GM12891 (cell line): ENCODE measurements around the gene ANTXR2.
A peak's percentile ranks its signal among the peaks of the same experiment; 100 is the strongest.

Experiments
- DNase-seq: peaks from one replicate; pipeline ENCODE4 v3.0.0; 2011; ENCODE audit warnings: low spot score; ENCODE audit not compliant: insufficient read length
- FAIRE-seq: peaks from 2 replicates; lab custom pipeline; 2011; peaks lifted over from hg19 to GRCh38; lab: Jason Lieb, UNC
- PAX5 ChIP-seq: IDR thresholded peaks from 2 replicates; pipeline ENCODE4 v1.6.1; 2011; ENCODE audit warnings: low read length, moderate library complexity, mild to moderate bottlenecking; ENCODE audit not compliant: insufficient read depth, severe bottlenecking
- POLR2A ChIP-seq: IDR thresholded peaks from 2 replicates; pipeline ENCODE4 v1.6.1; 2011; ENCODE audit warnings: low read depth, low read length, control low read depth
- POLR2AphosphoS5 ChIP-seq: IDR thresholded peaks from 2 replicates; pipeline ENCODE4 v1.6.1; 2011; ENCODE audit warnings: low read depth, low read length, control low read depth
- POU2F2 ChIP-seq: IDR thresholded peaks from 2 replicates; pipeline ENCODE4 v1.6.1; 2011; ENCODE audit warnings: low read depth, mild to moderate bottlenecking, control low read depth, low read length, moderate library complexity
- SPI1 ChIP-seq: IDR thresholded peaks from 2 replicates; pipeline ENCODE4 v1.6.1; 2011; ENCODE audit warnings: low read depth, low read length, control low read depth
- TAF1 ChIP-seq: IDR thresholded peaks from 2 replicates; pipeline ENCODE4 v1.6.1; 2011; ENCODE audit warnings: low read depth, low read length, control low read depth

Gene ANTXR2

DNA sequence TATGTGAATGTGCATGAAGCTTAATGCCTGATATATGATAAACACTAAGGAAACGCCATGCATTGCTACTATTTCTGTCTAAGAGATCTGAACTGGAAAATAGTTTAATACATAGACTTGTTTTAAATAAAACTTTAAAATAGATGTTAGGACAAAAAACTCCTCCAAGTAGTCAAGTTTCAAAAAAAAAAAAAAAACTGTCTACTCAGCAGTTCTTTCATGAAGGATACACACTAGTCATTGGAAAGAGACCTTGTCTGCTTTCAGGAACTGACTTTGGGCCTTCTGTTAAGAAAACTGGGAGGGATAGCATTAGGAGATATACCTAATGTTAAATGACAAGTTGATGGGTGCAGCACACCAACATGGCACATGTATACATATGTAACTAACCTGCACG is 138.4 kb downstream of the ANTXR2 start:
- TF ChIP-seq POLR2A (no peak), POLR2AphosphoS5 (no peak)
- FAIRE-seq (no peak), DNase-seq (no peak)

DNA sequence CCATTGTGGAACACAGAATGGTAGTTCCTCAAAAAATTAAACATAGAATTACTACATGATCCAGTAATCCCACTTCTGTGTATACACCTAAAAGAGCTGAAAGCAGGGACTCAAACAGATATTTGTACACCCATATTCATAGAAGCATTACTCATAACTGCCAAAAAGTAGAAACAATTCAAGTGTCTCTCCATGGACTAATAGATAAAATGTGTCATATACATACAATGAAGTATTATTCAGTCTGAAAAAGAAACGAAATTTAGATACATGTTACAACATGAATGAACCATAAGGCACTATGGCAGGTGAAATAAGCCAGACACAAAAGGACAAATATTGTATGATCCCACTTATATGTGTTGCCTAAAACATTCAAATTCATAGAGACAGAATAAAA is 145.1 kb downstream of the ANTXR2 start:
- FAIRE-seq (no peak), DNase-seq (no peak)
- TF ChIP-seq PAX5, result no peak
- no peak for TF ChIP-seq POU2F2
- TF ChIP-seq TAF1, result no peak
- TF ChIP-seq POLR2A, result no peak
- TF ChIP-seq POLR2AphosphoS5, result no peak
- no peak for TF ChIP-seq SPI1

DNA sequence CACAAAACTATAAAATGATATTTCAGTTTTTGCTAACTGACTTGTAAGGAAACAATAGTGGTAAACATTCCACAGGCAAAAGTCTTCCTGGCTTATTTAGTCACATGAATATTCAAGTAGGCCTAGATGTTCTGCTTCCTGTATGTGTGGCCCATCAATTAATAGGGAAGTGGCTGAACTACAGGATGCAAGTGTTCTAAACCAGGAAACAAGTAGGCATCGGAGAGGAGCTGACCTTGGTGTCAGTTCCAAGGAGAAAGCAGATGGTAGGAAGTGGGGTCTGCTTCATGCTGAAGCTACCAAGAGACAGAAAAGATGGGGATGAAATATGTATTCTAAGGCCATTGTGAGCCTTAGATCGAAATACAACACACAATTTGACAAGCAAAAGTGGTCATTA is 149.7 kb downstream of the ANTXR2 start:
- no peak for DNase-seq
- no peak for TF ChIP-seq POU2F2
- peak; percentile 16; the same call in 1 of the 2 replicates for TF ChIP-seq SPI1
- TF ChIP-seq POLR2AphosphoS5, result no peak
- no peak for FAIRE-seq

DNA sequence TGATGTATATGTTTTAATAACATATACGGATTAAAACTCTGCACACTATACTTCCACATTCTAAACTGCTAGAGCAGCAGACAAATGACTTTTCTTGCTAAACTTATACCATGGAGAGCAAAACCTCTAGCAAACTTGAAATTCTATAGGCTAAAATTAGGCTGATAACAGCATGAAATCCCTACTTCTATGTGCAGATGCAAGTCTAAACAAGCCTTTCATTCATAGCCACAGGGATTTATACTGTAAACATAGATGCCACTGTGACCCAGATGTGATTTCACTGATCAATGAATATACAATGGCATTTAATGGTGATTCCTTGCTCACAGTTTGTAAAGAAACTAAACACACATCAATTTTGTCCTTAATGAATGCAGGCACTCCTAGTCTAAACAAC is 151.0 kb downstream of the ANTXR2 start:
- FAIRE-seq, result no peak
- DNase-seq, result no peak
- TF ChIP-seq TAF1 (no peak), POU2F2 (no peak), POLR2AphosphoS5 (no peak), POLR2A (no peak), PAX5 (no peak), SPI1 (no peak)

DNA sequence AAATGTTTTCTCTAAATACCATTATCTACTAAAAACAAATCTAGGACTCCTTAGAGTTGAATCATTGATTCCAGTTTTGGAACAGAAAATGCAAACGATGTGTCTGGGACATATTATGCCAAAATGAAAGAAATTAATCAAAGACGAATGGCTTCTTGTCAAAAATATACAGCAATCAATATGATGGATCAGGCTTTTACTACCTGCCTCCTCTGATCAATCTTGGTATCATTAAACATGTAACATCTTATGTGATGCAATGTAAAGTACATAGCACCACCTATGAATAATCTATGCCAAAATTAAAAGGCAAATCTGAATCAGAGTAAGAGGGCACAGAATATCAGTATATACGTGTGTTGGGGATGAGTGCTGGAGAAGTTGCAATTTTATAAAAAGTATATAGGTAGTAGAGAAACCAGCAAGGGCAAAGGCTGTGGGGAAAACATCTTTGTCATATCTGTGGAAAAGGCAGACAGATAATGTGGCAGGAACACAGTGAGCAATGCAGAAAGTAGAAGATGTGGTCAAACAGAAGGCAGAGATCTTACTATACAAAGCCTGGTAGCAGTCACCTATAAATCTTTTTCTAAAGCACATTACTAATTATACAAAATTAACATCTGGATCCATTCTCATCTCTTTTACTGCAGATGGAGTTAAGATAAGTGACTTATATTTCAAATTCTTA is 152.7 kb downstream of the ANTXR2 start:
- TF ChIP-seq POLR2A (no peak), PAX5 (no peak), POU2F2 (no peak), SPI1 (no peak)
- no peak for DNase-seq
- FAIRE-seq, result no peak

DNA sequence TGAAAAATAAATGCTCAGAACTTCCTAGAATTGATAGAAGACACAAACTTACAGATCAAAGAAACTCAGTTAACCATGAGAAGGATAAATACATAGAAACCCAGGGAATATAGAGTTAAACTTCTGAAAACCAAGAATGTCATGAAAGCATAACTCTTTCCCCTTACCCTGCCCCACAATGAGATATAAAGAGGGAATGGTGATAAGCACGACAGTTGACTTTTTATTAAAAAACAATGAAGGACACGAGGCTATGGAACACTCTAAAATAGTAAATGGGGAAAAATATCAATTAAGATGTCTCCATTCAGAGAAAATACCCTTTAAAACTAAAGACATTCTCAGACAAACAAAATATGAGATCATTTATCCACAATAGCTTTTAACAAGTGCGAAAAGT is 154.7 kb downstream of the ANTXR2 start:
- DNase-seq, result no peak
- TF ChIP-seq TAF1 (no peak), PAX5 (no peak), POLR2AphosphoS5 (no peak), SPI1 (no peak), POLR2A (no peak), POU2F2 (no peak)
- no peak for FAIRE-seq

DNA sequence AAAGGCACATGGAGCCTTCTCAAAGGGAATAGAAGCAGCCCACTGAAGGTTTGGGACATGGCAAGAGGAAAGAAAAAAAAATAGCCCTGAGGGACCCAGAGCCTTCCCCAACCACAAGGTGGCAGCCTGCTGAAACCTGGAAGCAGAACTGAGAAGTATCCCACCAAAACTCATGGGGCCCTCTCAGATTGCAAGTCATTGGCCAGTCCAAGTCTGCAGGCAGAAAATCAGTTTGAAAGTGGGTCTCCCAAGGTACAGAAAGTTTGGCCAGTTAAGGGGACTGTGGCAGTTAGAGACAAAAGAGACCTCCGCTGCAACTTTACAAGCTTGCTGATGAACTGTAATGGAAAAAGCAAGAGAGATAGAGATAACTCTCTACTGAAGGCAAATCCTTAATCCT is 155.8 kb downstream of the ANTXR2 start:
- DNase-seq (no peak), FAIRE-seq (no peak)
- TF ChIP-seq POU2F2, result no peak
- no peak for TF ChIP-seq POLR2AphosphoS5
- TF ChIP-seq SPI1, result peak; percentile 64
- no peak for TF ChIP-seq TAF1

DNA sequence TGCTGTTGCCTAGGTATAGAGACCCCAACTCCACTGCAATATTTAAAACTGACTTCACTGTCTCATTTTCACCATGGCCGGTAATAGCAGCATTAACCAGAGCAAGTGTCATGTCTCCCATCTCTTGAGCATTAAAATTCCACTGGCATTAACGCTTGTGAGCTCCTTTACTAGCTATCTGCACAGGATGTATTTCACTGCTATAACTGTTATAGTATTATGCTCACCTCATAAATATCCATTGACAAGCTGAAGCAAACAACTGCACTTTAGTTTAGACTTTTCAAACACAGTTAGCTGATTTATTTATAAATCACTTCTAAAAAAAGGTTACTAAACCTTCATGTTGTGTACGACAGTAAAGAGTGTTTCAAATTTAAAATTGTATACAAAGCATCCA is 157.8 kb downstream of the ANTXR2 start:
- FAIRE-seq (no peak), DNase-seq (no peak)
- TF ChIP-seq POLR2A, result no peak
- no peak for TF ChIP-seq PAX5
- TF ChIP-seq TAF1, result no peak
- no peak for TF ChIP-seq POLR2AphosphoS5
- TF ChIP-seq SPI1, result no peak
- no peak for TF ChIP-seq POU2F2

DNA sequence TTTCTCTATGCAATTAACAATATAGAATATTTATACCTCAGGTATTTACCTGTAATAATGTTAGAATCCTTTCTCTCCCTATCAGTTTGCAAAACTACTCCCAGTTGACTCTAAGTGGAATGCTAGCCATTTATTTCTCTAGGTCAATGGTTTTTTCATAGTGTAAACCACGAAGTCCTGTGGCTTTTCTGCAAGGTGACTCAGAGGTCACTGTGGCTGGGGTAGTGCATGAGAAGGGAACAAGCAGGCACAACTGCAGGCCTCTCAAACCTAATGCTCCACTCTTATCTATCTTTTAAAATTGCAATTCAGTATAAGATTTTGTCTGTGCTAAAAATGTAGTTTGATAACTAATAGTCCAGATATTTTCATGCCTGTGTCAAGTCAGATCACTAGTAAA is 159.4 kb downstream of the ANTXR2 start:
- FAIRE-seq, result no peak
- DNase-seq, result no peak

DNA sequence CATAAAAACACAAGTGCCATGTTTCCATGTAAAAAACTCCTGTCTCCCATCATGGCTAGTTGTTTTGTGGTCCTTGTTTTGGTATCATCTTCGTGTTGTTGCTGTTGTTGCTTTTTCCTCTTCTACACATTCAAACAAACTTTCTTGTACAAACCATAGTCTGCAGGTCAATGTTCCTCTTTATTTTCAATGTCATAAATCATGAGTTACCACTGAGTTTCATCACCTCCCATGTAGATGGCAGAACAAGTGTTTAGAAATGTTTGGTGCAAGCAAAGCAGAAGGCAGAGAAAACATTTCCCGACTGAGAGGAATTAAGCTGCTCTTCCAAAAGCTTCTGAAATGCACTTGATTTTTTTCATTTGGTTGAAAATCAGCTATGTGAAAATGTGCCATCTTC is 166.0 kb downstream of the ANTXR2 start:
- TF ChIP-seq POLR2A (no peak), POLR2AphosphoS5 (no peak), PAX5 (no peak), POU2F2 (no peak), SPI1 (no peak), TAF1 (no peak)
- FAIRE-seq (no peak), DNase-seq (no peak)

More for the DNA sequence above, 159.4 kb downstream of the ANTXR2 start:
- no peak for TF ChIP-seq SPI1
- TF ChIP-seq TAF1, result no peak
- TF ChIP-seq POLR2AphosphoS5, result no peak
- no peak for TF ChIP-seq PAX5
- no peak for TF ChIP-seq POU2F2
- no peak for TF ChIP-seq POLR2A
